ENCODE data around the gene STK4. TPM values are rescaled to one million over a fixed set of nuclear protein-coding genes. Genes with fewer than 3 reads are reported as not detected.

Gene STK4
- total RNA-seq, 1 experiment from 2014 or later = 60.9 TPM

- Histone ChIP-seq H3K79me2 (ENCODE audit: low read depth) (peaks cover 55% of the 10 kb centered on the region), H2AFZ (no peak overlapping the region), H3K4me2 (no peak overlapping the region), H3K4me1 (replicated peaks; ENCODE audit: insufficient read depth) (peaks cover 27% of the 10 kb centered on the region), H3K4me3 (no peak overlapping the region), H3K27me3 (ENCODE audit: insufficient read depth, low read depth) (no peaks in the 10 kb centered on the region), H3K9me2 (ENCODE audit: insufficient read depth) (no peaks in the 10 kb centered on the region), H3K36me3 (ENCODE audit: low read depth) (peaks cover 12% of the 10 kb centered on the region), H3F3A (ENCODE audit: insufficient read depth, low read depth) (0 out of 2 replicates have a peak, but pooled peaks cover 9% of the 10 kb centered on the region), H3K9me3 (ENCODE audit: insufficient read depth, low read depth) (no peaks in the 10 kb centered on the region), H4K20me1 (ENCODE audit: insufficient read depth) (peaks cover 6% of the 10 kb centered on the region; the same call in 1 of the 2 replicates), H3K27ac (no peak overlapping the region)
- TF ChIP-seq EZH2 (IDR thresholded peaks at IDR 0.05; ENCODE audit: low read depth) (no peak), CTCF (conservative IDR thresholded peaks at IDR 0.05) (no peak)
- ChIA-PET POLR2A (ENCODE audit: unreplicated experiment) (no interaction called here), CTCF (no interaction called here)
- intact Hi-C loops (cut with micrococcal nuclease; ENCODE audit: unreplicated experiment) = no loop called here
- no TSS peak for BruUV-seq (replicated peaks)
- DNase-seq = no peak
Observed at GRCh38 chr20:44969300-44969894, 3.1 kb downstream of the STK4 start.

GRCh38 chr20:44970243-44970757 is 4.0 kb downstream of the STK4 start:
- Histone ChIP-seq H3K27me3 (ENCODE audit: insufficient read depth, low read depth) (no peaks in the 10 kb centered on the region), H3K27ac (no peak overlapping the region), H3K79me2 (ENCODE audit: low read depth) (peaks cover 55% of the 10 kb centered on the region), H3K9me3 (ENCODE audit: insufficient read depth, low read depth) (no peaks in the 10 kb centered on the region), H4K20me1 (ENCODE audit: insufficient read depth) (peaks cover 6% of the 10 kb centered on the region; the same call in 1 of the 2 replicates), H3K9me2 (ENCODE audit: insufficient read depth) (no peaks in the 10 kb centered on the region), H3K4me1 (replicated peaks; ENCODE audit: insufficient read depth) (peaks cover 25% of the 10 kb centered on the region), H3F3A (ENCODE audit: insufficient read depth, low read depth) (0 out of 2 replicates have a peak, but pooled peaks cover under 1% of the 10 kb centered on the region), H2AFZ (no peak overlapping the region), H3K4me3 (no peak overlapping the region), H3K4me2 (no peak overlapping the region), H3K36me3 (ENCODE audit: low read depth) (peaks cover 20% of the 10 kb centered on the region)
- intact Hi-C loops (cut with micrococcal nuclease; ENCODE audit: unreplicated experiment) = no loop called here
- POLR2A ChIA-PET (ENCODE audit: unreplicated experiment) = no interaction called here
- no TSS peak for BruUV-seq (replicated peaks)
- CTCF ChIA-PET = no interaction called here
- TF ChIP-seq EZH2 (IDR thresholded peaks at IDR 0.05; ENCODE audit: low read depth) = no peak
- no peak for TF ChIP-seq CTCF (conservative IDR thresholded peaks at IDR 0.05)
- no peak for DNase-seq

GRCh38 chr20:44973053-44973452 is 6.7 kb downstream of the STK4 start:
- no peaks in the 10 kb centered on the region for H3K27me3 ChIP-seq (ENCODE audit: insufficient read depth, low read depth)
- TF ChIP-seq EZH2 (IDR thresholded peaks at IDR 0.05; ENCODE audit: low read depth) (no peak), CTCF (conservative IDR thresholded peaks at IDR 0.05) (no peak)
- H3K79me2 ChIP-seq (ENCODE audit: low read depth) = peaks cover 32% of the 10 kb centered on the region
- H3F3A ChIP-seq (ENCODE audit: insufficient read depth, low read depth) = no peaks in the 10 kb centered on the region
- peaks cover 9% of the 10 kb centered on the region; the same call in 1 of the 2 replicates for H3K4me1 ChIP-seq (replicated peaks; ENCODE audit: insufficient read depth)
- peaks cover 6% of the 10 kb centered on the region; the same call in 1 of the 2 replicates for H4K20me1 ChIP-seq (ENCODE audit: insufficient read depth)
- intact Hi-C loops (cut with micrococcal nuclease; ENCODE audit: unreplicated experiment) = no loop called here
- peaks cover 37% of the 10 kb centered on the region for H3K36me3 ChIP-seq (ENCODE audit: low read depth)
- ChIA-PET POLR2A (ENCODE audit: unreplicated experiment) (no interaction called here), CTCF (no interaction called here)
- no peak for DNase-seq
- no peak overlapping the region for H3K4me3 ChIP-seq
- H2AFZ ChIP-seq = no peak overlapping the region
- no peaks in the 10 kb centered on the region for H3K9me3 ChIP-seq (ENCODE audit: insufficient read depth, low read depth)
- H3K9me2 ChIP-seq (ENCODE audit: insufficient read depth) = no peaks in the 10 kb centered on the region
- no peak overlapping the region for H3K27ac ChIP-seq
- no TSS peak for BruUV-seq (replicated peaks)
- H3K4me2 ChIP-seq = no peak overlapping the region
